Gastroesophageal sphincter (tissue), 4 donors: ENCODE results near the gene SFMBT2. TPM values are rescaled to one million over a fixed set of nuclear protein-coding genes. Genes with fewer than 3 reads are reported as not detected.

Experiments used
- ATAC-seq: fragments of 150-250 bp; one replicate; pipeline ENCODE4 v1.9.1; 2016; ENCODE audit warnings: mild to moderate bottlenecking, moderate library complexity
- H3K27ac ChIP-seq, 4 donors: fragments of 200-600 bp; sonication (generic) in 3 of 4; 1 replicate in 3 of 4; 2 replicates in 1 of 4; pipeline ENCODE4 v1.5.1; 2016 to 2019
- H3K27me3 ChIP-seq: fragments of 200-600 bp; sonication (generic); one replicate; pipeline ENCODE4 v1.5.1; 2019
- H3K36me3 ChIP-seq, 2 donors: fragments of 200-600 bp; sonication (generic); one replicate each; pipeline ENCODE4 v1.5.1; 2019; ENCODE audit warnings: control low read depth in 1 of 2
- H3K4me1 ChIP-seq, 3 donors: fragments of 200-600 bp; sonication (generic); 1 replicate in 2 of 3; 2 replicates in 1 of 3; pipeline ENCODE4 v1.5.1; 2016 to 2019; ENCODE audit warnings: control low read depth in 2 of 3
- H3K4me3 ChIP-seq, 2 donors: fragments of 200-600 bp; sonication (generic); one replicate each; pipeline ENCODE4 v1.5.1; 2019; ENCODE audit warnings: mild to moderate bottlenecking in 1 of 2, moderate library complexity in 1 of 2
- H3K9me3 ChIP-seq, 3 donors: fragments of 200-600 bp; sonication (generic); one replicate each; pipeline ENCODE4 v1.5.1; 2017 to 2019; ENCODE audit warnings: control low read depth in 2 of 3
- CTCF ChIP-seq, 4 experiments: fragments of 200-600 bp in 2 of 4; fragments of 450-650 bp in 2 of 4; sonication (generic) in 1 of 4; IDR thresholded peaks; one replicate each; pipeline ENCODE4 v1.5.1; 2017 to 2019; ENCODE audit warnings: antibody characterized with exemption in 4 of 4, mild to moderate bottlenecking in 2 of 4, moderate library complexity in 2 of 4
- EP300 ChIP-seq: sonication (generic); formaldehyde crosslinking; IDR thresholded peaks from one replicate; pipeline ENCODE4 v1.6.1; 2017; ENCODE audit warnings: antibody characterized with exemption, mild to moderate bottlenecking
- POLR2A ChIP-seq, 2 donors: fragments of 450-650 bp; IDR thresholded peaks; one replicate each; pipeline ENCODE4 v1.6.1; 2017; ENCODE audit warnings: antibody characterized with exemption in 2 of 2, mild to moderate bottlenecking in 2 of 2, moderate library complexity in 1 of 2
- POLR2AphosphoS5 ChIP-seq: sonication (generic); formaldehyde crosslinking; IDR thresholded peaks from one replicate; pipeline ENCODE4 v1.6.1; 2017; ENCODE audit warnings: antibody characterized with exemption
- WGBS, 2 donors: methylation state at CpG; one replicate each; pipeline ENCODE4 v1.1.5; 2018; ENCODE audit warnings: low coverage in 1 of 2; 5-methylcytosine and 5-hydroxymethylcytosine counted together
- total RNA-seq, 4 donors: library from RNA; depleted of rRNA; stranded (reverse); fragments of >200 nt; gene quantifications; one replicate each; pipeline ENCODE4 v1.1.0, GENCODE V29; 2016

The SFMBT2 gene
- total RNA-seq, 4 donors from 2014 or later: 6.9 to 14.3 (median 11.4) TPM

DNA sequence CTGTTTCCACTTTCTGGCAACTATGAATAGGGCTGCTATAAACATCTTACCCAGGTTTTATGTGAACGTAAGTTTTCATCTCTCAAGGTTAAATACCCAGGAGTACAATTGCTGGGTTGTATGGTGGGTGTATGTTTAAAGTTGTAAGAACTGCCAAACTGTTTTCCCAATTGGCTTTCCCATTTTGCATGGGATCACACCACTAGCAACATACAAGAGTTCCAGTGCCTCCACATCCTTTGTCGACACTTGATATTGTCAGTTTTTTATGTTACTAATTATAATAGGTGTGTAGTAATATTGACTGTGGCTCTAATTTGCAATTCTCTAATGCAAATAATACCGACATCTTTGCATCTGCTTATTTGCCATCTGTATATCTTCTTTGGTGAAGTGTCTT lies 82.9 kb downstream of the SFMBT2 start:
- WGBS, 2 donors: 97 to 100% methylated on average over 3 of the region's 3 CpGs
- no peaks in the 10 kb centered on the region for H3K4me1 ChIP-seq
- no peak for TF ChIP-seq CTCF (IDR thresholded peaks at IDR 0.05)
- TF ChIP-seq EP300: no peak
- no peak for TF ChIP-seq POLR2AphosphoS5
- TF ChIP-seq POLR2A (IDR thresholded peaks at IDR 0.05): no peak

GRCh38 chr10:7322623-7323022 lies 88.2 kb downstream of the SFMBT2 start:
- H3K27ac ChIP-seq: no peak overlapping the region
- H3K27me3 ChIP-seq: no peaks in the 10 kb centered on the region
- ATAC-seq: no peak
- H3K4me3 ChIP-seq: no peak overlapping the region
- peaks cover 0 to 27% (median 14%) of the 10 kb centered on the region in 3 donors for H3K4me1 ChIP-seq
- H3K9me3 ChIP-seq: peaks cover 0 to 5% (median 0%) of the 10 kb centered on the region in 3 donors
- no peaks in the 10 kb centered on the region for H3K36me3 ChIP-seq
- WGBS, 2 donors: 45 to 100% methylated on average over 1 of the region's 1 CpG
- TF ChIP-seq POLR2AphosphoS5 (no peak), EP300 (no peak)

More for the DNA sequence above, 82.9 kb downstream of the SFMBT2 start:
- peaks cover 0 to 12% of the 10 kb centered on the region in 2 donors for H3K36me3 ChIP-seq
- H3K9me3 ChIP-seq: peaks cover 0 to 20% (median 0%) of the 10 kb centered on the region in 3 donors
- no peak overlapping the region for H3K4me3 ChIP-seq
- no peak for ATAC-seq
- no peak overlapping the region for H3K27ac ChIP-seq
- H3K27me3 ChIP-seq: no peaks in the 10 kb centered on the region

- H3K4me1 ChIP-seq: peaks cover 0 to 31% (median 14%) of the 10 kb centered on the region in 3 donors
- no peak for ATAC-seq
- 72 to 82% methylated on average over 6 to 7 of the region's 7 CpGs for WGBS, 2 donors
- H3K9me3 ChIP-seq: no peaks in the 10 kb centered on the region
- no peaks in the 10 kb centered on the region for H3K36me3 ChIP-seq
- TF ChIP-seq POLR2AphosphoS5 (no peak), EP300 (no peak), POLR2A (IDR thresholded peaks at IDR 0.05) (no peak)
- no peak overlapping the region for H3K4me3 ChIP-seq
- H3K27ac ChIP-seq: no peak overlapping the region
- no peaks in the 10 kb centered on the region for H3K27me3 ChIP-seq
Measured at GRCh38 chr10:7320072-7320471, 90.8 kb downstream of the SFMBT2 start.

- no peak overlapping the region for H3K27ac ChIP-seq
- H3K36me3 ChIP-seq: no peaks in the 10 kb centered on the region
- no peaks in the 10 kb centered on the region for H3K9me3 ChIP-seq
- H3K4me1 ChIP-seq: peaks cover 0 to 31% (median 14%) of the 10 kb centered on the region in 3 donors
- no peak for ATAC-seq
- no peak overlapping the region for H3K4me3 ChIP-seq
- TF ChIP-seq EP300: no peak
- no peak for TF ChIP-seq POLR2AphosphoS5
- no peak for TF ChIP-seq CTCF (IDR thresholded peaks at IDR 0.05)
- TF ChIP-seq POLR2A (IDR thresholded peaks at IDR 0.05): no peak
- no peaks in the 10 kb centered on the region for H3K27me3 ChIP-seq
Measured at GRCh38 chr10:7319632-7320031, 91.2 kb downstream of the SFMBT2 start.

- Histone ChIP-seq H3K27ac (no peak overlapping the region), H3K9me3 (no peaks in the 10 kb centered on the region), H3K27me3 (no peaks in the 10 kb centered on the region), H3K4me3 (no peak overlapping the region), H3K36me3 (no peaks in the 10 kb centered on the region), H3K4me1 (peaks cover 0 to 31% (median 14%) of the 10 kb centered on the region in 3 donors)
- TF ChIP-seq CTCF (IDR thresholded peaks at IDR 0.05) (no peak), POLR2AphosphoS5 (no peak), POLR2A (IDR thresholded peaks at IDR 0.05) (no peak), EP300 (no peak)
- no peak for ATAC-seq
- 14 to 23% methylated on average over 9 of the region's 9 CpGs for WGBS, 2 donors
Measured at GRCh38 chr10:7318836-7319235, 92.0 kb downstream of the SFMBT2 start.

- Histone ChIP-seq H3K27me3 (no peaks in the 10 kb centered on the region), H3K9me3 (no peaks in the 10 kb centered on the region), H3K4me3 (no peak overlapping the region), H3K36me3 (no peaks in the 10 kb centered on the region), H3K4me1 (peaks cover 0 to 31% (median 14%) of the 10 kb centered on the region in 3 donors), H3K27ac (no peak overlapping the region)
- TF ChIP-seq EP300 (no peak), POLR2A (IDR thresholded peaks at IDR 0.05) (no peak), POLR2AphosphoS5 (no peak), CTCF (IDR thresholded peaks at IDR 0.05) (no peak)
- ATAC-seq: no peak
- WGBS, 2 donors: 68 to 84% methylated on average over 2 to 4 of the region's 4 CpGs
Measured at GRCh38 chr10:7317786-7318446, 92.9 kb downstream of the SFMBT2 start.
